K562 (cell line): ENCODE results near the gene MTO1. TPM values are rescaled to one million over a fixed set of nuclear protein-coding genes. Genes with fewer than 3 reads are reported as not detected.
"Not testable (repeated sequence)": the region's sequence is repeated elsewhere in the genome, so short reads cannot be mapped to it uniquely, and the experiment has no call there.

Experiments
- ATAC-seq: fragments of 200-7000 bp; cut with Tn5 transposase; 3 replicates; pipeline ENCODE4 v1.9.1; 2020; ENCODE audit warnings: moderate library complexity
- BruUV-seq: library from RNA; stranded (reverse); fragments of 400-500 nt; replicated peaks from 2 replicates; lab custom pipeline; 2021; lab: Mats Ljungman, UMichigan
- CTCF ChIA-PET: fragments of 300-600 bp; formaldehyde crosslinking; extraction: SDS; loops from one replicate; lab custom pipeline; 2021; ENCODE audit warnings: low intra/inter-chr PET ratio; lab: Yijun Ruan, JAX
- POLR2A ChIA-PET: fragments of 300-600, 350-650 bp; sonication (Branson Sonifier 250); formaldehyde crosslinking; extraction: SDS; loops from one replicate; lab custom pipeline; 2021; ENCODE audit warnings: antibody characterized with exemption, inconsistent platforms; lab: Yijun Ruan, JAX
- DNase-seq, 4 experiments: peaks; one replicate each; pipeline versions ENCODE4 v3.0.0 to v3.0.0-alpha.2; 2011 to 2018; ENCODE audit warnings: low spot score in 3 of 4, mixed read lengths in 3 of 4; ENCODE audit errors: extremely low read depth in 1 of 4
- FAIRE-seq: peaks from 2 replicates; lab custom pipeline; 2011; peaks lifted over from hg19 to GRCh38; lab: Jason Lieb, UNC
- H2AFZ ChIP-seq: 2 replicates; pipeline ENCODE4 v1.6.0; 2011; ENCODE audit warnings: low read depth, low read length, control low read depth, inconsistent platforms
- H3K27ac ChIP-seq: fragments of 200-600 bp; 3 replicates; pipeline ENCODE4 v1.8.0; 2011; ENCODE audit warnings: low read depth, mild to moderate bottlenecking, control low read depth, inconsistent platforms, low read length, moderate library complexity, mixed read lengths; ENCODE audit errors: extremely low read depth
- H3K27me3 ChIP-seq, 2 experiments: fragments of 300-600 bp in 1 of 2; 2 replicates in 1 of 2; 3 replicates in 1 of 2; pipeline versions ENCODE4 v1.6.0 to v1.8.0; 2011; ENCODE audit warnings: inconsistent platforms in 2 of 2, low read length in 2 of 2, mild to moderate bottlenecking in 1 of 2, mixed read lengths in 1 of 2, moderate library complexity in 1 of 2; ENCODE audit not compliant: control insufficient read depth in 2 of 2, insufficient read depth in 2 of 2
- H3K36me3 ChIP-seq: fragments of 300-600 bp; 3 replicates; pipeline ENCODE4 v1.8.0; 2011; ENCODE audit warnings: mild to moderate bottlenecking, low read length, inconsistent platforms; ENCODE audit not compliant: control insufficient read depth, insufficient read depth
- H3K4me1 ChIP-seq, 2 experiments: fragments of 200-600 bp in 1 of 2; replicated peaks in 1 of 2; 2 replicates in 1 of 2; 3 replicates in 1 of 2; pipeline versions ENCODE4 v1.5.1 to v1.8.0; 2011; ENCODE audit warnings: inconsistent platforms in 2 of 2, low read length in 2 of 2, mild to moderate bottlenecking in 1 of 2, mixed read lengths in 1 of 2, moderate library complexity in 1 of 2; ENCODE audit not compliant: control insufficient read depth in 2 of 2, insufficient read depth in 2 of 2
- H3K4me2 ChIP-seq: 2 replicates; pipeline ENCODE4 v1.6.1; 2011; ENCODE audit warnings: low read length, control low read depth, inconsistent platforms, mixed read lengths; ENCODE audit not compliant: insufficient read depth
- H3K4me3 ChIP-seq: fragments of 200-600 bp; sonication (generic), shearing (Covaris generic); 2 replicates; pipeline ENCODE4 v1.5.1; 2016; ENCODE audit warnings: control low read depth, inconsistent platforms
- H3K79me2 ChIP-seq: fragments of 200-600 bp; 3 replicates; pipeline ENCODE4 v1.8.0; 2011; ENCODE audit warnings: low read length, inconsistent platforms; ENCODE audit not compliant: control insufficient read depth, insufficient read depth
- H3K9ac ChIP-seq, 2 experiments: 2 replicates each; pipeline versions ENCODE4 v1.6.0 to v1.6.1; 2011; ENCODE audit warnings: low read depth in 2 of 2, low read length in 2 of 2, control low read depth in 1 of 2, inconsistent platforms in 1 of 2, mild to moderate bottlenecking in 1 of 2, mixed read lengths in 1 of 2; ENCODE audit not compliant: insufficient read depth in 1 of 2
- H3K9me1 ChIP-seq: one replicate; pipeline ENCODE4 v1.6.0; 2011; ENCODE audit warnings: inconsistent platforms, mild to moderate bottlenecking, low read length, moderate library complexity; ENCODE audit not compliant: control insufficient read depth, insufficient read depth
- H3K9me3 ChIP-seq: replicated peaks from 2 replicates; pipeline ENCODE4 v1.5.1; 2011; ENCODE audit warnings: low read depth, low read length, inconsistent platforms; ENCODE audit not compliant: control insufficient read depth, insufficient read depth
- H4K20me1 ChIP-seq: replicated peaks from 2 replicates; pipeline ENCODE4 v1.6.1; 2011; ENCODE audit warnings: low read length, inconsistent platforms, mixed read lengths; ENCODE audit not compliant: control insufficient read depth, insufficient read depth
- BDP1 ChIP-seq: IDR thresholded peaks from 3 replicates; pipeline ENCODE4 v1.6.1; 2011; ENCODE audit not compliant: insufficient read length, insufficient read depth
- MAFF ChIP-seq: IDR thresholded peaks from 2 replicates; pipeline ENCODE4 v1.6.1; 2012; ENCODE audit warnings: low read length, improper control_type of control experiment
- RBM25 ChIP-seq: fragments of 200-400 bp; formaldehyde crosslinking; IDR thresholded peaks from 2 replicates; pipeline ENCODE4 v1.6.1; 2018; ENCODE audit warnings: low read length, low read depth, moderate library complexity; ENCODE audit not compliant: severe bottlenecking
- ZNF146 ChIP-seq: IDR thresholded peaks from one replicate; pipeline ENCODE4 v1.6.1; 2018; ENCODE audit warnings: missing compliant biosample characterization; ENCODE audit not compliant: unreplicated experiment
- WGBS: fragments of 100-300 bp; shearing (Covaris generic); methylation state at CpG from one replicate; pipeline ENCODE4 v1.1.6; 2016; ENCODE audit warnings: low coverage, mixed read lengths; ENCODE audit not compliant: insufficient coverage; ENCODE audit errors: missing lambda C conversion rate; 5-methylcytosine and 5-hydroxymethylcytosine counted together
- in situ Hi-C: fragments of 300-500 bp; cut with MboI; formaldehyde crosslinking; loops from 4 replicates; pipeline ENCODE4 v1.15.0; 2018; ENCODE audit warnings: inconsistent platforms, mixed read lengths
- intact Hi-C: fragments of 100-400 bp; cut with micrococcal nuclease; formaldehyde crosslinking; loops from 2 replicates; pipeline ENCODE4 v1.14.2; 2022
- polyA plus RNA-seq, 8 experiments: library from polyadenylated mRNA; depleted of rRNA in 4 of 8; stranded (reverse) in 5 of 8; unstranded in 3 of 8; fragments of >200 nt; fragmentation: Nextera tagmentation in 2 of 8; fragmentation: Illumina TruSeq in 1 of 8; extraction: Ambion mirVana in 2 of 8; extraction: Trizol in 1 of 8; gene quantifications; 2 replicates each; pipeline versions ENCODE4 v1.2.1 to v1.2.3, GENCODE V29; 2011 to 2014; ENCODE audit warnings: inconsistent platforms in 1 of 8, missing spikeins in 1 of 8
- total RNA-seq, 7 experiments: library from RNA; depleted of rRNA in 6 of 7; stranded (reverse); fragments of >200 nt in 6 of 7; fragmentation: Illumina TruSeq in 2 of 7; extraction: Trizol in 2 of 7; gene quantifications; 2 replicates each; pipeline versions ENCODE4 v1.2.1 to v1.2.3, GENCODE V29; 2011 to 2021; ENCODE audit warnings: low replicate concordance in 1 of 7

The MTO1 gene
- total and polyA plus RNA-seq, 9 of the 15 experiments (the other 6 are each of a cell fraction or from before 2014, with no cell fraction given) = 33.4 to 62.3 (median 50.6) TPM

GRCh38 chr6:73505142-73505541 is 43.6 kb downstream of the MTO1 start:
- no peaks in the 10 kb centered on the region for H3K9me1 ChIP-seq
- no peaks in the 10 kb centered on the region for H3K27me3 ChIP-seq
- no peaks in the 10 kb centered on the region for H3K4me1 ChIP-seq
- H3K9ac ChIP-seq = no peak overlapping the region
- H3K79me2 ChIP-seq = no peaks in the 10 kb centered on the region
- FAIRE-seq (no peak), ATAC-seq (no peak)
- no TSS peak for BruUV-seq
- POLR2A ChIA-PET = interaction anchor here (1.7 to 2.8 kb wide), 2 partner anchors 9 to 19 kb away, joined by 3 to 26 read pairs; no protein-coding TSS in a partner anchor
- H3K9me3 ChIP-seq = no peaks in the 10 kb centered on the region
- intact Hi-C loops = no loop called here
- peaks cover 22% of the 10 kb centered on the region; the same call in 1 of the 3 replicates for H3K36me3 ChIP-seq
- H3K4me3 ChIP-seq = no peak overlapping the region
- TF ChIP-seq ZNF146 (CRISPR knock-in tag) (peak; percentile 90), RBM25 (peak; percentile 47), MAFF (no peak), BDP1 (no peak)
- TF ChIP-seq, all 486 proteins: peak for 2
- H3K27ac ChIP-seq = no peak overlapping the region
- DNase-seq = no peak
- H2AFZ ChIP-seq = no peak overlapping the region
- H3K4me2 ChIP-seq = no peak overlapping the region
- in situ Hi-C loops = no loop called here
- CTCF ChIA-PET = no interaction called here
- no peaks in the 10 kb centered on the region for H4K20me1 ChIP-seq

- H3K9ac ChIP-seq, in situ Hi-C loops, H3K79me2 ChIP-seq, H3K4me1 ChIP-seq, BruUV-seq, H3K9me1 ChIP-seq, ATAC-seq, H3K4me3 ChIP-seq, H3K27ac ChIP-seq, H4K20me1 ChIP-seq, CTCF ChIA-PET, H3K9me3 ChIP-seq, DNase-seq, H3K4me2 ChIP-seq, FAIRE-seq, H3K27me3 ChIP-seq, intact Hi-C loops, H2AFZ ChIP-seq: not testable (repeated sequence)
- WGBS = 85% methylated on average over 6 of the region's 8 CpGs
- POLR2A ChIA-PET = interaction anchor here (1.7 to 2.8 kb wide), 2 partner anchors 8 to 20 kb away, joined by 3 to 26 read pairs; no protein-coding TSS in a partner anchor
- peaks cover 17% of the 10 kb centered on the region; the same call in 1 of the 3 replicates for H3K36me3 ChIP-seq
Observed at GRCh38 chr6:73505705-73506104, 44.2 kb downstream of the MTO1 start.
